Measurements from ENCODE around the gene FOXP1.

Gene FOXP1

DNA sequence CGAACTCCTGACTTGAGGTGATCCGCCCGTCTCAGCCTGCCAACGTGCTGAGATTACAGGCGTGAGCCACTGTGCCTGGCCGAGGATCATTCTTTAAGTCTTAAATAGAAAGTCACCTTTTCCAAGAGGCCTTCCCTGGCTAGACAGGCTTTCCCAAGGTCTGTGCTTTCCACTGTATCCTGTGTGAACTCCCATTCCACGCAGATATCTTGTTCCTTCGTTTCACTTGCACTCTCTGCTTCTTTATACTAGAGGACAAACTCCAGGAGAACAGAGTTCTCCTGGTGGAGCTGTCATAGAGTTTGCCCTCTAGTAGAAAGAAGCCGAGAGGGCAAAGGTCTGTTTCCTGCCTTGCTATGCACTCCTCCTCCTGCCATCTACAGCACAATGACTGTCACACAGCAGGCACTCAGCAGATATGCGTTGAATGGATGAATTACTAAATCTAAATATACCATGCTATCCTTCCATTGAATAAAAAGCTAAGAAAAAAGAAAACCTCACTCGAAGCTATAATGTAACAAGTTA lies 211.2 kb downstream of the FOXP1 start:
- Histone ChIP-seq H3K27ac (no peak overlapping the region), H3K27me3 (replicated peaks) (no peaks in the 10 kb centered on the region), H3K36me3 (replicated peaks) (no peaks in the 10 kb centered on the region), H3K4me3 (ENCODE audit: low read depth, low read length) (no peak overlapping the region)
- in situ Hi-C loops (cut with HindIII; ENCODE audit: low pct_ligation_motif_present, low sequenced_read_pairs), result no loop called here
- DNase-seq, result no peak
- TF ChIP-seq, protein P1, sequence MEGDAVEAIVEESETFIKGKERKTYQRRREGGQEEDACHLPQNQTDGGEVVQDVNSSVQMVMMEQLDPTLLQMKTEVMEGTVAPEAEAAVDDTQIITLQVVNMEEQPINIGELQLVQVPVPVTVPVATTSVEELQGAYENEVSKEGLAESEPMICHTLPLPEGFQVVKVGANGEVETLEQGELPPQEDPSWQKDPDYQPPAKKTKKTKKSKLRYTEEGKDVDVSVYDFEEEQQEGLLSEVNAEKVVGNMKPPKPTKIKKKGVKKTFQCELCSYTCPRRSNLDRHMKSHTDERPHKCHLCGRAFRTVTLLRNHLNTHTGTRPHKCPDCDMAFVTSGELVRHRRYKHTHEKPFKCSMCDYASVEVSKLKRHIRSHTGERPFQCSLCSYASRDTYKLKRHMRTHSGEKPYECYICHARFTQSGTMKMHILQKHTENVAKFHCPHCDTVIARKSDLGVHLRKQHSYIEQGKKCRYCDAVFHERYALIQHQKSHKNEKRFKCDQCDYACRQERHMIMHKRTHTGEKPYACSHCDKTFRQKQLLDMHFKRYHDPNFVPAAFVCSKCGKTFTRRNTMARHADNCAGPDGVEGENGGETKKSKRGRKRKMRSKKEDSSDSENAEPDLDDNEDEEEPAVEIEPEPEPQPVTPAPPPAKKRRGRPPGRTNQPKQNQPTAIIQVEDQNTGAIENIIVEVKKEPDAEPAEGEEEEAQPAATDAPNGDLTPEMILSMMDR (IDR thresholded peaks at IDR 0.05; ENCODE audit: low read depth, low read length, missing control alignments), result no peak

- TF ChIP-seq, protein P1 (IDR thresholded peaks at IDR 0.05; ENCODE audit: low read depth, low read length, missing control alignments), result no peak
- in situ Hi-C loops (cut with HindIII; ENCODE audit: low pct_ligation_motif_present, low sequenced_read_pairs), result no loop called here
- no peak overlapping the region for H3K4me3 ChIP-seq (ENCODE audit: low read depth, low read length)
- no peak for DNase-seq
- H3K27ac ChIP-seq, result no peak overlapping the region
- H3K27me3 ChIP-seq (replicated peaks), result no peaks in the 10 kb centered on the region
- H3K36me3 ChIP-seq (replicated peaks), result no peaks in the 10 kb centered on the region
These were observed 212.2 kb downstream of the FOXP1 start for GRCh38 chr3:71371282-71371681.

- H3K36me3 ChIP-seq (replicated peaks), result no peaks in the 10 kb centered on the region
- TF ChIP-seq, protein P1 (IDR thresholded peaks at IDR 0.05; ENCODE audit: low read depth, low read length, missing control alignments), result no peak
These were observed 213.1 kb downstream of the FOXP1 start for GRCh38 chr3:71370467-71370866.

GRCh38 chr3:71369701-71370391 lies 213.7 kb downstream of the FOXP1 start:
- H3K4me3 ChIP-seq (ENCODE audit: low read depth, low read length), result no peak overlapping the region
- no peaks in the 10 kb centered on the region for H3K36me3 ChIP-seq (replicated peaks)
- in situ Hi-C loops (cut with HindIII; ENCODE audit: low pct_ligation_motif_present, low sequenced_read_pairs), result no loop called here
- no peaks in the 10 kb centered on the region for H3K27me3 ChIP-seq (replicated peaks)
- no peak overlapping the region for H3K27ac ChIP-seq
- no peak for DNase-seq
- TF ChIP-seq, protein P1 (IDR thresholded peaks at IDR 0.05; ENCODE audit: low read depth, low read length, missing control alignments), result no peak

More at GRCh38 chr3:71370467-71370866, 213.1 kb downstream of the FOXP1 start:
- no peaks in the 10 kb centered on the region for H3K27me3 ChIP-seq (replicated peaks)
- DNase-seq, result no peak
- H3K4me3 ChIP-seq (ENCODE audit: low read depth, low read length), result no peak overlapping the region
- in situ Hi-C loops (cut with HindIII; ENCODE audit: low pct_ligation_motif_present, low sequenced_read_pairs), result no loop called here
- H3K27ac ChIP-seq, result no peak overlapping the region

GRCh38 chr3:71366988-71367604 lies 216.4 kb downstream of the FOXP1 start:
- Histone ChIP-seq H3K27me3 (replicated peaks) (no peaks in the 10 kb centered on the region), H3K27ac (no peak overlapping the region), H3K4me3 (ENCODE audit: low read depth, low read length) (no peak overlapping the region), H3K36me3 (replicated peaks) (no peaks in the 10 kb centered on the region)
- in situ Hi-C loops (cut with HindIII; ENCODE audit: low pct_ligation_motif_present, low sequenced_read_pairs), result no loop called here
- DNase-seq, result no peak
- TF ChIP-seq, protein P1 (IDR thresholded peaks at IDR 0.05; ENCODE audit: low read depth, low read length, missing control alignments), result no peak
